NCI-H2029 treated with DMSO at 0.1 percent for 48 hours (cell line): ENCODE data around the gene PPARGC1A.
A peak's percentile ranks its signal among the peaks of the same experiment; 100 is the strongest.

Experiments used
- DNase-seq: peaks from one replicate; lab custom pipeline; 2025; lab: John Stamatoyannopoulos, UW

Gene PPARGC1A

DNA sequence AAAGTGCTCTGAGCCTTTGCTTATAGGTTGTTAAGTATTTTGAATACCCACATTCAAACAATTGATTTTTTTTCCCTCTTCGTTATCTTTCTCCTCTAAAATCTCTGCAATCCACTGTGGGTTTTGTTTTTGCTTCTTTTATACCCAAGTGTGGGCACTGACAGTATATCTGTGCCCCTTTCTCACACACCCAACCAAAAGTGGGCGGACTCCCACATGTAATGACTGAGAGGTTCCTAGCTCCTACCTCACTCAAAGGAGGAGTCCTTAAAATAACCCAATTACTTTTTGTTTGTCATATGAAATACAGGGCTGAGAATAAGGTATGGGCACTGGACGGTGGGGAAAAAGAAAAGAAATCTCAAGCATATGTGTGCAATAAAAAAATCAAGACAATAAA is 51.7 kb downstream of the PPARGC1A start:
- no peak for DNase-seq

DNA sequence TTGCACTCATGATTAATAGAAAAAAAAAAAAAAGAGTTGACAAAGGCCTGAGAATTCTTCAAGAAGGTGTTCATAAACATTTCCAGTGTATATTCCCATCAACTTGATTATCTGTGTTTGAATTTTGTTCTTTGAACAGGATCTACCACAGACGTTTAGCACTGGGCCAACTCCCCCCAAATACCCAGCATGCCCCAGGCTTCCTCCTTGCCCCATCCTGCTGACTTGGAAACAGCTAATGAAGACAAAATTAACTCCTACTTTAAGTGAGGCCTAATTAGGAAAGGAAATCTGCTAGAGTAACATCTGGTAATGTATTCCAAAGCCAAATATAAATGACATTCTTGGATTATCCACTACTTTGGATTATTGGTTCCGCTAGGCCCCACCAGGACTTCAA is 52.5 kb downstream of the PPARGC1A start:
- no peak for DNase-seq

GRCh38 chr4:23835774-23836478 is 53.9 kb downstream of the PPARGC1A start:
- no peak for DNase-seq

- peak; percentile 38 for DNase-seq
These were observed 61.1 kb downstream of the PPARGC1A start for GRCh38 chr4:23828779-23829178.

GRCh38 chr4:23828020-23828715 is 61.7 kb downstream of the PPARGC1A start:
- no peak for DNase-seq

DNA sequence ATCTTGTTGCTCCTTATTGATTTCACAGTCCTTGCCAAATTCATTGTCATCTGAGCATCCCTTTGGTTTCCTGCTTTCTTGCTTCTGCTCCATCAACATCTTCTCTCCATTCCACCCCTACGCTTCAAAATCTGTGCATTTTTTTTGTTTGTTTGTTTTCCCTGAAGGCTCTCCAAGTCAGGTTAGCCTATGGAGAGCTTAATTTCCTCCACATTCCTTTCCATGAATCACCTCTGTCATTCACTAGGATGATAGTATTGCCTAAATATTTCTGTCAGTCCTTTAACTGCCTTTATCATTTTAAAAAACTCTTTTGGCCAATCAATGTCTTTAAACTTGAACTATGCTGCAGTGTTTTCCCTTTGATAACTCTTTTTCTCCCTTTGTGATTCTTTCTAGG is 67.7 kb downstream of the PPARGC1A start:
- DNase-seq, result no peak

GRCh38 chr4:23819041-23819511 is 70.8 kb downstream of the PPARGC1A start:
- no peak for DNase-seq

DNA sequence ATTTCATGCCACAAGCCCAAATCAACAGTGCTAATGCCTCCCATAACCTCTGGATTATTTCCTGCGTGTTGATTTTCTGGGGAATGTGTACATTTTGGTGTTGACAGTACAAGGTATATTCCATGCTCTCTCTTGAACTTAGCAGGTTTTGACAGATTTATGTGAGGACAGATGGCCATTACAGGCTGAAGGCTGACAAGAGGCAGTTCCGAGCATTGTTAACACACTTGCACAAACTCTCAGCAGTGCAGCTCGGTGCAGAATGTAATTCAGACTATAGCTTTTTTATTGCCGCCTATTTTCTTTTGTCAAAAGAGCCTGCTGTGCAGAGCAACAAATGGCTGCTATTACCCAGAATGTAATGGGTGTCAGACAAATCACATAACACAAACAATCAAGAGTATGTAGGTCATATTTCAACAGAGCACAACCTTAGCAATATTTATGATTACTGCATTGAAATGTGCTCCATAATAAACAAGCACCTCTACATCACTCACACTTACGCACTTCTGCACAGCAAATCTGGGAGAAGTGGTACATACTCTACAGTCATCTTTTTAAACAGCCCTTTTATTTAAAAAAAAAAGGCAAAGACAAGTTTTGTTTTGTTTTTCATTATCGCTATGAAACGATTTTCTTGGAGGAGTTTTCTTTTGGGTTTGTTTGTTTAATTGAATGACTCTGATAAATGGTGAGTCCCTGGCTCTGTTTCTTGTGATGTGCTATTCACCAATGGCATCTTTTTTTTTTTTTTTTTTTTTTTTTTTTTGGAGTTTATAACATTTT is 71.6 kb downstream of the PPARGC1A start:
- DNase-seq, result no peak

DNA sequence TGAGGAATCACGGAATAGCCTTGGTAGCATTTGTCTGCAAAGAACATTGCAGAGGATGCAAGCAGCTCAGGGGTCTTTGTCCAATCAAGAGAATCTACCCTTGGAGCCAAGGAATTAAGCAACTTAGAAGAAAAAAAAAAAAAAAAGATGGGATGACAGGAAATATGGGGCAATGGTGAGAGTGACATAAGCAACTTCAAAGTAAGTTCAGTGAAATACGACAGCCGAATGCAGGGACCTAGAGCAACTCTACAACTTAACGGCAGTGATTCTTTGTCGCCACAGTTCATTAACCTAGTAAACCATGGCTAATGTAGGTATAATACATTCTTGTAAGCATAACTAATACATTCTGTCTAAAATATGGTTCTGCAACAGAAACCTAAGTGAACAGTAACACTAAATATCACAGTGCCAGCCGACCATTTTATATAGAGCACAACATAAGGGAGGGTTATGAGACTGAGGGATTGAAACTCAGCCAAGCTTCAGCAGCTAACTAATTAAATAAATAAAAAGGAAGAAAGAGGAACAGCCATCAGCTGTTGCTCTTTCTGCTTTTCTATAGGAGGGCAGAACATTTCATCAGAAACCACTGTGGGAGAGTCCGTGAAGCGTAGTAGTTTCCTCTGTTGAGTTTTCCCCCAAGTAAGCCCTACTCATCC is 74.7 kb downstream of the PPARGC1A start:
- no peak for DNase-seq

- DNase-seq, result no peak
These were observed 75.3 kb downstream of the PPARGC1A start for GRCh38 chr4:23814587-23814986.

DNA sequence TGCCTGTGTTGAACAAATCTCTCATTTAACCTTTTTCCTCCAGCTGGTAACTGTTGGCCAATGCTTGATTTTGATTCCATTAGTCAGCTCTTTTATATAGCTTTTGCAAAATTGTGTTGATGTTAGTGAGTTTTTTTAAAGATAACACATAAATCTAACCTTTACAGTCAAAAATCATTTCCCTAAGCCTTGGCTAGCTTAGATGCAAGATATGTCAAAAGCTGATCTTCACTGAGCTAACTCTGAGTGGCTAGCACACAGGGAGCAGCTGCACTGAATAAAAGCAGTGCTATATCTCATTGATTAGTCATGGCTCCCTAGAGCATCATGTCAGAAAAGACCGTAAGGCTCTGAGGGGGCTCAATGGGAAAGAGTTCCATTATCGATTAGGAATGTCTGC is 78.7 kb downstream of the PPARGC1A start:
- DNase-seq, result no peak

- no peak for DNase-seq
These were observed 84.4 kb downstream of the PPARGC1A start for GRCh38 chr4:23805450-23805851.

DNA sequence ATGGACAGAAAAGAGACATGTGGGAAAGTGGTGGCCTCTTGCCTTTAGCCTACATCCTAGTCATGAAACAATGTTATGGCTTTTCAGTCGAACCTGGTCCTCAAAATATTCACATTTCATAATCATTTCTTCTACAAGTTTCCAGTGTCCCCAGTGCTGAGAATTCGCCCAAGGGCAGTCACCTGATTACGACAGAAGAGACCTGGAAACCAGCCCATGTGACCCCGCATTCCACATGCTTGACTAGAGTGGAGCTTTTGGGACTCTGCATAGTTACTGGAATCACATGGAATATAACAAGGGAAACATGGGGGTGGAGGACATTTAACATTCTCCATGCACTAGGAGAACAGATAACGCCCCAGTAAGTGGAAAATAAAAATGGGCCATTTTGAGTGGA is 100.1 kb downstream of the PPARGC1A start:
- no peak for DNase-seq

GRCh38 chr4:23788460-23788859 is 101.4 kb downstream of the PPARGC1A start:
- DNase-seq, result no peak

GRCh38 chr4:23788027-23788426 is 101.8 kb downstream of the PPARGC1A start:
- no peak for DNase-seq

- no peak for DNase-seq
These were observed 106.9 kb downstream of the PPARGC1A start for GRCh38 chr4:23782778-23783437.

- DNase-seq, result no peak
These were observed 110.0 kb downstream of the PPARGC1A start for GRCh38 chr4:23779839-23780238.

- no peak for DNase-seq
These were observed 110.4 kb downstream of the PPARGC1A start for GRCh38 chr4:23779422-23779821.

GRCh38 chr4:23775694-23776093 is 114.2 kb downstream of the PPARGC1A start:
- DNase-seq, result no peak

GRCh38 chr4:23774909-23775308 is 114.9 kb downstream of the PPARGC1A start:
- no peak for DNase-seq

DNA sequence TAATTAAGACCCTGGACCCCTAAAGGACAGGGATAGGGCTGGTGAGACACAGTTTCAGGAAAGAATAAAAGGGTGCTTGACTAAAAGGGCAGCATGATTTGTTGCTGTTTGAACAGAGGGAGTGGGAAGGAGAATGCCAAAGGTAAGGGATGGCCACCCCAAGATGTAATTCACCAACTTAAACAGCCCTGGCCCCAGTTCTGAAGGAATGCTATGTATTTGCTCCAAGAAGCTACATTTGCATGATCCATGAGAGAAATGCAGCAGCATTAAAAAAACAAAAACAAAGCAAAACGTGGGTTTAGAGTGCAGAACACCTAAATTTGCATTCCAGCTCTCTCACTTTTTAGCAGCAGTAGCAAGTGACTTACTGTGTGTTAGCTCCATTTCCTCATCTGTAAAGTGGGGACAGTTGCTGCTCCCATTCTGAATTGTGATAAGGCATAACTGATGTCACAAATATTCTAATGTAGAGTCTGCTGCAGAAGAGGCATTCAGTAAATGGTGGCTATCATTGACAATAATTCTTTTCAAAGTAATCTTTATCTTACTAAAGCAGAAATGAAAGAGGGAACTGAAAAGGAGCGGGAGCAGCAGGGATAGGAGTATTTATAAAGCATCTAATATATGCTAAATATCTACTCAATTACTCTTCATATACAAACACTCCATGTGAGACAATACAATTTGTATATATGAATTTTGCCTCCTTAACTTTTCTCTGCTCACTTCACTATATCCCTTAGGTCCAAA is 115.8 kb downstream of the PPARGC1A start:
- DNase-seq, result no peak
